Measurements from ENCODE around the gene MRM3.
"Not testable (repeated sequence)": the region's sequence is repeated elsewhere in the genome, so short reads cannot be mapped to it uniquely, and the experiment has no call there.

The MRM3 gene

GRCh38 chr17:799261-799660, 17.1 kb downstream of the MRM3 start:
- no peak for TF ChIP-seq CTCF (IDR thresholded peaks at IDR 0.05; ENCODE audit: low read depth, low read length, missing control alignments)
- no peak overlapping the region for H3K4me3 ChIP-seq (replicated peaks; ENCODE audit: low read depth, low read length)
- DNase-seq (ENCODE audit: extremely low read depth, low read depth) = no peak

- TF ChIP-seq CTCF (IDR thresholded peaks at IDR 0.05; ENCODE audit: low read depth, low read length, missing control alignments) = no peak
- no peak overlapping the region for H3K4me3 ChIP-seq (replicated peaks; ENCODE audit: low read depth, low read length)
- DNase-seq (ENCODE audit: extremely low read depth, low read depth) = no peak
These were observed 18.5 kb downstream of the MRM3 start for GRCh38 chr17:800446-801242.

GRCh38 chr17:801660-802059, 19.5 kb downstream of the MRM3 start:
- H3K4me3 ChIP-seq (replicated peaks; ENCODE audit: low read depth, low read length) = no peak overlapping the region
- DNase-seq (ENCODE audit: extremely low read depth, low read depth) = no peak
- no peak for TF ChIP-seq CTCF (IDR thresholded peaks at IDR 0.05; ENCODE audit: low read depth, low read length, missing control alignments)

- no peak overlapping the region for H3K4me3 ChIP-seq (replicated peaks; ENCODE audit: low read depth, low read length)
- no peak for DNase-seq (ENCODE audit: extremely low read depth, low read depth)
- TF ChIP-seq CTCF (IDR thresholded peaks at IDR 0.05; ENCODE audit: low read depth, low read length, missing control alignments) = no peak
These were observed 20.3 kb downstream of the MRM3 start for GRCh38 chr17:802481-802880.

GRCh38 chr17:802901-803881, 21.0 kb downstream of the MRM3 start:
- no peak for DNase-seq (ENCODE audit: extremely low read depth, low read depth)
- no peak for TF ChIP-seq CTCF (IDR thresholded peaks at IDR 0.05; ENCODE audit: low read depth, low read length, missing control alignments)
- no peak overlapping the region for H3K4me3 ChIP-seq (replicated peaks; ENCODE audit: low read depth, low read length)

GRCh38 chr17:804541-805435, 22.6 kb downstream of the MRM3 start:
- no peak overlapping the region for H3K4me3 ChIP-seq (replicated peaks; ENCODE audit: low read depth, low read length)
- no peak for TF ChIP-seq CTCF (IDR thresholded peaks at IDR 0.05; ENCODE audit: low read depth, low read length, missing control alignments)
- DNase-seq (ENCODE audit: extremely low read depth, low read depth) = no peak

- DNase-seq (ENCODE audit: extremely low read depth, low read depth); H3K4me3 ChIP-seq (replicated peaks; ENCODE audit: low read depth, low read length): not testable (repeated sequence)
These were observed 23.7 kb downstream of the MRM3 start for GRCh38 chr17:805886-806285.

Measured in HFF-Myc (cell line).